Activated CD8-positive, alpha-beta memory T cell treated with anti-CD3 and anti-CD28 coated beads for 24 hours (primary cell): ENCODE measurements around the gene ZDHHC18.
A peak's percentile ranks its signal among the peaks of the same experiment; 100 is the strongest.

Source experiments
- DNase-seq: peaks from one replicate; pipeline ENCODE4 v3.0.0-alpha.2; 2020

Gene ZDHHC18

GRCh38 chr1:26826261-26827105, at the start of gene ZDHHC18:
ZDHHC18 (plus strand) TSS chr1:26826688; CDS start chr1:26826805, 117 bp downstream.
- DNase-seq = peak; percentile 91

GRCh38 chr1:26779098-26779668, 47.3 kb upstream of the ZDHHC18 start:
- no peak for DNase-seq

- DNase-seq = no peak
These were observed 46.0 kb upstream of the ZDHHC18 start for GRCh38 chr1:26780344-26780957.

GRCh38 chr1:26781206-26781825, 45.2 kb upstream of the ZDHHC18 start:
- DNase-seq = no peak

- DNase-seq = no peak
These were observed 43.8 kb upstream of the ZDHHC18 start for GRCh38 chr1:26782521-26783212.

GRCh38 chr1:26783646-26784022, 42.9 kb upstream of the ZDHHC18 start:
- DNase-seq = no peak

- DNase-seq = no peak
These were observed 42.2 kb upstream of the ZDHHC18 start for GRCh38 chr1:26784023-26784871.

GRCh38 chr1:26784886-26785285, 41.6 kb upstream of the ZDHHC18 start:
- DNase-seq = no peak

- no peak for DNase-seq
These were observed 40.7 kb upstream of the ZDHHC18 start for GRCh38 chr1:26785611-26786436.

GRCh38 chr1:26786437-26787380, 39.8 kb upstream of the ZDHHC18 start:
- peak; percentile 78 for DNase-seq

- DNase-seq = no peak
These were observed 39.1 kb upstream of the ZDHHC18 start for GRCh38 chr1:26787381-26787705.

- peak; percentile 97 for DNase-seq
These were observed 38.6 kb upstream of the ZDHHC18 start, which contains the start of gene PIGV for GRCh38 chr1:26787706-26788514. PIGV (plus strand) TSS chr1:26787950; CDS start chr1:26790816, 2,866 bp downstream.

- DNase-seq = no peak
These were observed 38.0 kb upstream of the ZDHHC18 start for GRCh38 chr1:26788515-26788785.

GRCh38 chr1:26788836-26789611, 37.5 kb upstream of the ZDHHC18 start:
- peak; percentile 89 for DNase-seq

- no peak for DNase-seq
These were observed 36.9 kb upstream of the ZDHHC18 start for GRCh38 chr1:26789612-26789865.

- no peak for DNase-seq
These were observed 36.6 kb upstream of the ZDHHC18 start for GRCh38 chr1:26789931-26790330.

- DNase-seq = peak; percentile 75
These were observed 35.9 kb upstream of the ZDHHC18 start for GRCh38 chr1:26790551-26790953.

GRCh38 chr1:26791148-26791547, 35.3 kb upstream of the ZDHHC18 start:
- DNase-seq = no peak

- no peak for DNase-seq
These were observed 34.9 kb upstream of the ZDHHC18 start for GRCh38 chr1:26791626-26792025.
